Mononuclear cell (primary cell): ENCODE results near the gene ADAM19. TPM values are rescaled to one million over a fixed set of nuclear protein-coding genes. Genes with fewer than 3 reads are reported as not detected.

Experiments
- H3K27me3 ChIP-seq: 2 replicates; pipeline ENCODE4 v1.6.0; 2011; ENCODE audit warnings: low read length, control low read depth; ENCODE audit not compliant: insufficient read depth
- H3K4me1 ChIP-seq: 2 replicates; pipeline ENCODE4 v1.5.1; 2011; ENCODE audit warnings: mild to moderate bottlenecking, low read length, control low read depth; ENCODE audit not compliant: insufficient read depth
- H3K4me3 ChIP-seq: 2 replicates; pipeline ENCODE4 v1.5.1; 2011; ENCODE audit warnings: mild to moderate bottlenecking, low read length, moderate library complexity
- H3K9me3 ChIP-seq: 2 replicates; pipeline ENCODE4 v1.5.1; 2011; ENCODE audit warnings: low read depth, mild to moderate bottlenecking, control low read depth, low read length
- total RNA-seq: library from RNA; depleted of rRNA; stranded (reverse); fragments of >200 nt; gene quantifications from one replicate; pipeline ENCODE4 v1.2.3, GENCODE V29; 2012

ADAM19 gene
- total RNA-seq, 1 donor, result 17.7 TPM

- Histone ChIP-seq H3K4me3 (no peak overlapping the region), H3K4me1 (peaks cover 38% of the 10 kb centered on the region), H3K9me3 (no peaks in the 10 kb centered on the region), H3K27me3 (no peaks in the 10 kb centered on the region)
Measured at GRCh38 chr5:157578079-157578780, 2.7 kb upstream of the ADAM19 start.

GRCh38 chr5:157576678-157577077, 1.1 kb upstream of the ADAM19 start:
- Histone ChIP-seq H3K27me3 (no peaks in the 10 kb centered on the region), H3K4me3 (no peak overlapping the region), H3K4me1 (peaks cover 47% of the 10 kb centered on the region), H3K9me3 (no peaks in the 10 kb centered on the region)

DNA sequence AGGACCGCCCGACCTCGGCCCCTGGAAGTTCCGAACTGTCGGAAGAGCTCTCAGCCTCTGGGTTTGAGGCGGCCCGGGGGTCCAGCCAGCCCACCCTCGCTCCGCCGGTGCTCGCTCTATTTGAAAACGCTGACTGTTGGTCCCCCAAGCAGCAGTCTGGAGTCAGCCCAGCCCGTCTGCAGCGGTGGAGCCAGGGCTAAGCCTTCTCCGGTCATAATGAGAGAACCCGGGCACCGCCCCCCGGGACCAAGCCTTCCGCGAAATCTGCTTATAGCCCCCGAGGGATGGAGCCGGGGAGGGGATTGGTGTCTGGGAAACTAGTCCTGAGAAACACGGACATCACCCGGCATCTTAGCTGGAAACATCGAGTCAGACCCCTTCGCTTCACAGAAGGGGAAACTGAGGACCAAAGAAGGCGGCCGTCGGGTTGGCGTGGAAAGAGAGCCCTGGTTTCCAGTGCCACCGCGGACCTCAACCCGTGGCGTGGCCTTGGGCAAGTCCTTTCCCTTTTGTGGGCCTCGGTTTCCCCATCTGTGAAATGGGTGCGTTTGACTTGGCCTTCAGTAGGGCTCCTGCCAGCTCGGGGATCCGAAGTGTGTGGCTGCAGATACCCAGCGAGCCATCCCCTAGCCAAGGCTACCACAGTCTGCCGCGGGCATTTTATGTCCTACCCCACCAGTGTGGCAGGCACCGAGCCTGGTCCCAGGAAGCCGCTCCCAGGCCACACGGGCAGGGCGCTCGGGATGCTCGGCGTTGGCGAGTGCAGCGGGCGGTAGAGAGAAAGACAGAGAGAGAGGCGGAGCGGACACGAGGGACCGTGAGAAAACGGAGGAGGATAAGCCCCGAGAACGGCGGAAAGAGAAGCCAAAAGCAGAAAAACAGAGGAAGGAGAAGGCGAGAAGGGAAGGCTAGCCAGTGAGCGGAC, 857 bp downstream of the ADAM19 start:
- H3K27me3 ChIP-seq, result no peaks in the 10 kb centered on the region
- no peaks in the 10 kb centered on the region for H3K9me3 ChIP-seq
- H3K4me3 ChIP-seq, result peak overlapping the region; percentile 73
- peaks cover 61% of the 10 kb centered on the region for H3K4me1 ChIP-seq

DNA sequence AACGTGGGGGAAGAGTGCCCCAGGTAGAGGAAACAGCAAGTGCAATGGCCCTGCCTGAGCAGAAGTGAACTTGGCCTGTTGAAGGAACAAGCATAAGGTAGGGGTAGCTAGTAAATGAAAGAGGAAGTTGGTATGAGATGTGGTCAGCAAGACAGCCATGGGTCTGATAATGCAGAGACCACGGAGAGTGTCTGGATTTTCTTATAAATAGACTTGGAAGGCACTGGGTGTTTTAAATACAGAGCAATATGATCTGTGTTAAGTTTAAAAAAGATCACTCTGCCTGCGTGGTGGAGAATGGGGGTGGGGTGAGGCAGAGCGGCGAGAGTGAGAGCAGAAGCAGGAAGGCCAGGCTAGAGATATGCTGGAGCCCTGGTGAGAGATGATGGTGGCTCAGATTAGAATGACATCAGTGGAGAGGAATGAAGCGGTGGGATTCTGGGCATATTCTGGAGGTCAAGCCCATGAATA, 4.2 kb downstream of the ADAM19 start:
- H3K4me3 ChIP-seq, result no peak overlapping the region
- no peaks in the 10 kb centered on the region for H3K27me3 ChIP-seq
- H3K4me1 ChIP-seq, result peaks cover 88% of the 10 kb centered on the region
- no peaks in the 10 kb centered on the region for H3K9me3 ChIP-seq

DNA sequence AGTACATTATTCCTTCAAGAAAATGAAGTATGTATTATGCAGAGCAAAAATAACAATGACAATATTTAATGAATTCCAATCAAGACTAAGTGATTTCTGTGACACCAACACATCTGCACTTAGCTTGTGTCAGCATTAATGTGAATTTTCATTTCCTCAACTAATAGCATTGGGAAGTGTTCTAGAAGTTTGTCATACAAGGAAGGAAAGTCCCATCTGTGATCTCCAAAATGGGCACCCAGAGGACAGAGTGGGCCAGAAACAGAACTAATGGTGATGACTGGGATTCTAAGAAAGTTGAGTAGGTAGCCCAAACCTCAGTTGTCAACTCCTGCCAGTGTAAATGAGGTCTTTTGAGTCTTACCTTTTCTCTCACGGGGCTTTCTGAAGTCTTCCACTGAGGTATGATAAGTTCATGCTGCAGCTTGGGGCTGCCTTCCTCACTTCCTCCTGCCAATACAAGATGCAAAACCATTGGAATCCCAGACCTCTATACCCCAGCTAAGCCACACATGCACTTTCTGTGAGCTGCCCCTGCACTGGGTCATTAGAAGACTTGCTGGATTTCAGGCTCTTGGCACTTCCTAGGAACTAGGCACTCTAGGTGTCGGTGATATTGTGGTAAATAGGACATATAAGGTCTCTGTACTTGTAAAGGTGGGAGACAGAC, 4.9 kb downstream of the ADAM19 start:
- Histone ChIP-seq H3K4me1 (peaks cover 86% of the 10 kb centered on the region), H3K4me3 (no peak overlapping the region), H3K9me3 (no peaks in the 10 kb centered on the region), H3K27me3 (no peaks in the 10 kb centered on the region)

DNA sequence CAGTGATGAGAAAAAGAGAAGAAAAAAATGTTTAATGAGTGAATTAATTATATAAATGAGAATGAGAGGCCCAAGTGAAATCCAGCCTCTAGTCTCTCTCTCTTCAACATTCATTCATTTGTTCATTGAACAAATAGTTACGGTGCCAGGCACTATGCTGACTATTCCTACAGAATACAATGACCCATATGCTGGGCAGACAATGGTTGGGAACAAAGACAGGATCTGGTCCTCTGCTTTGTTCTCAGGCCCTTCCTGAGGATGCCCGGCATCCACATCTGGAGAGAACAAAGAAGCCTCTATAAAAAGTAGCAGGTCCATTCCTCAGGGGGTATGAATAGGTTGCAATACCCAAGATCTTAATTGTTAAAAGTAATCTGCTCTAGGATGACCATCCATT, 6.9 kb downstream of the ADAM19 start:
- Histone ChIP-seq H3K4me3 (no peak overlapping the region), H3K27me3 (no peaks in the 10 kb centered on the region), H3K4me1 (peaks cover 95% of the 10 kb centered on the region), H3K9me3 (no peaks in the 10 kb centered on the region)

DNA sequence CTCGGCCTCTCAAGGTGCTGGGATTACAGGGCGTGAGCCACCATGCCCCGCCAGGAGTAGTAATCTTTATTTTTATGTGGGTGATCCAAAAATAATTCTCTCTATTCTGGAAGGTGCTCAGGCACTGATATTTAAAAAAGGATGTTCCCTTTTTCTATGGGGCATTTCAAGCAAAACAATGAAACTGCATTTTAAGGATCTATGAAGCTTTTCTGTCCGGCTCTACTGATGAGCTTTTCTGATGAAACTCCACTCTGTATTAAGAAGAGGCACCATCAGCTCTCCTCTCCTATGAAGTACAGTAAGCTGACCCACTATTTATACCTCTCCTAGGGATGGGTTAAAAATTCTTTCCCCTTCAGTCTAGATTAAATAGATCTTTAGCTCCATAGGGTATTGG, 7.4 kb downstream of the ADAM19 start:
- H3K4me1 ChIP-seq, result peaks cover 95% of the 10 kb centered on the region
- no peaks in the 10 kb centered on the region for H3K27me3 ChIP-seq
- no peaks in the 10 kb centered on the region for H3K9me3 ChIP-seq
- no peak overlapping the region for H3K4me3 ChIP-seq

DNA sequence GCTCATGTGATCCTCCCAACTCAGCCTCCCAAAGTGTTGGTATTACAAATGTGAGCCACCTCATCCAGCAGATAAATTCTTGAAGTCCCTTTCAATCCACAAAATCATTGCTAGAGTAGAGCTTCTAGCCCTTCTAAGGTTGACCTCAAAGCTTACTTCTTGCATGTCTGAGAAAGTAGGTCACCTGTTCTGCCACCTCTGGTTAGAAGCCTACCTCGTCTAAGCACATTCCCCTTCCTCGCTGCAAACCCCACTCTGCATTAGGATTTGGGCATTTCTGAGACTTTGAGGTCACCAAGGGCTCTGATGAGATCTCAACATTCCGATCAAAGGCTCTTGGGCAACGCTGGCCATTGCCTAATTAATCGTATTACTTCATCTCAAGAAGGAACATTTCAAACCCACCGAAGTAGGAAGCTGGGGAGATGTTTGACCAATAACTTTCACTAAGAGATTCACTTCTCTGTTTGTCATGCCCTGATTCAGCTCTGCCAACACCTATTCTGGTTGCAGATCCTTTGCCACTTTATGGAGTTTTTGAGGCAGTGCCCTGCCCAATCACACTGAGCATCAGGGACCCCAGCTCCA, 8.6 kb downstream of the ADAM19 start:
- no peaks in the 10 kb centered on the region for H3K9me3 ChIP-seq
- peaks cover 97% of the 10 kb centered on the region for H3K4me1 ChIP-seq
- H3K4me3 ChIP-seq, result no peak overlapping the region
- no peaks in the 10 kb centered on the region for H3K27me3 ChIP-seq

DNA sequence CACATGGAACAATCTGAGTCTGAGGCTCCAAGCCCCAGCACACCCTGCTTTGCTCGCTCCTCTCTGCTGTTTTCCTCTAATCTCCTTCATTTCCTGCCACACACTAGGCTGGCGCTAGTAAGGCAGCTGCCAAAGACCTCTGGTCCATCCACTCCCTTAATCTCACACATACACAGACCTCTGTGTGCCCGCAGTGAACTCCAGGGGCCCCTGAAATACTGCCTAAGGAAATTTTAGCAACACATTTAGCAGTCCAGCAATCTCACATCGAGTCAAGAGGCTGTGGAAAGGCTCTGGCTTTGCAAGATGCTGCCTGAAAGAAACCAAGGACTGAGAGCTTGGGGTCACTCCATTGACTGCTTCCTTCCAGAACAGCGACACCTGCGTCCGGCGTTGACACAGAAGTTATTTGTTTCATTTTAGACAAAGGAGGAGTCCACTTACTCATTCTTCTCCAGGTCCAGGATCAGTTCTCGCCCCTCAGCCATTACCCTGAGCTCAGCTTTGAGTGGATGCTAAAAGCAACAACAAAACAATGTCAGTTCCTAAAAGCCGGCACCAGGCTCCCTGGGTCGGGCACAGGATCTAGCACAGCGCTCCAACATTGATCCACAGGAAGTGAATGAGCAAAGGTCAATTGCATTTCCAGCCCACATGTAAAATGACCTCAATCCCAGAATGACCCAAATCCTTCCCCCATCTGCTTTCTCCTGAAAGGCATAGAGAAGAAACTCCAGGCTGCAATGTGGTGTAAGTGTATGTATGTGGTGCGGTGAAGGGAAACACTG, 11.5 kb downstream of the ADAM19 start:
- Histone ChIP-seq H3K27me3 (no peaks in the 10 kb centered on the region), H3K4me1 (peaks cover 96% of the 10 kb centered on the region), H3K9me3 (no peaks in the 10 kb centered on the region), H3K4me3 (no peak overlapping the region)

DNA sequence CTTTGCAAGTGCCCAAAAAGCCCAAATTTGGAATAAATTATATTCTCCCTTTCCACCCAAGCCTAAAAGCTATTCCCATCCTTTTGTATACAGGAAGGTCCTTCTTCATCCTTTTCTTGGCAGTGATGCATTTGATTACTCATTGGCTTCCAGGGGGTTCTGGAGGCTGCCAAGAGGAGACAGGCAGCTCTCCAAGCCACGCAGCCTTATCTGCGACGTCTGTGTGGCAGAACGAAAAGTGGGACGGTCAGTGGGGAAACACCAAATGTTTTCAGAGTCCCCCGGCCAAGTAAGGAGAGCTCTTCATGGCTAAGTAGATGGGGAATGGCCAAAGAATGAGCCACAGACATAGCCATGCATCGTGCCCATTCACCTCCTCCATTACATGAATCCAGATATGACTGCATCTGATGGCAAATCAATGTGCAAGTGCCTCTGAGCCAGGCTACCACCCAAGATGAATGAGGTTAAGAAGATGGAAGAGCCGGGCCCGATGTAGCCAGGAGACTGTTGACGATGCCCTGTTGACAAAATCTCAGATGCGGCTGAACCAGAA, 12.1 kb downstream of the ADAM19 start:
- no peaks in the 10 kb centered on the region for H3K9me3 ChIP-seq
- H3K4me1 ChIP-seq, result peaks cover 96% of the 10 kb centered on the region
- H3K4me3 ChIP-seq, result no peak overlapping the region
- no peaks in the 10 kb centered on the region for H3K27me3 ChIP-seq

DNA sequence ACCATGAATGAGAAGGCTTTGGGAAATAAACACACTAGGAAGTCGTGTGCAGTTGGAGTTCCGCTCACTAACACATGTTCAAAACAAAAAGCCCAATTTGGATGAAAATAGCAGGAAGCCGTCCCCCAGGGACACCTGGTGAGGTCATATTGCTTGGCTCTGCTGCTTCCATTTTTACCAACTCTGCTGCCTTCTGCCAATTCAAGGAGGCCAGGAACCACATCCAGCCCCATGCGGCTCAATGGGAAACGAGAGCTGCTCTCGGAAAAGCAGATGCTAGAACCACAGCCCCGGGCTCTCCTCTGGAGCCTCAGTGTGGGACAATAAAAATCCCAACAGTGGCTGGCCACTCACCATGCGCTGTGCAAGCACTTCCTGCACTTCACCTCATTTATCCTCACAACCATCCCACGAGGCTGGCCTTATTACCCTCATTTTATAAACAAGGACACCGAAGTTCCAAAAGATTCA, 13.4 kb downstream of the ADAM19 start:
- Histone ChIP-seq H3K27me3 (no peaks in the 10 kb centered on the region), H3K9me3 (no peaks in the 10 kb centered on the region), H3K4me1 (peaks cover 96% of the 10 kb centered on the region), H3K4me3 (no peak overlapping the region)

DNA sequence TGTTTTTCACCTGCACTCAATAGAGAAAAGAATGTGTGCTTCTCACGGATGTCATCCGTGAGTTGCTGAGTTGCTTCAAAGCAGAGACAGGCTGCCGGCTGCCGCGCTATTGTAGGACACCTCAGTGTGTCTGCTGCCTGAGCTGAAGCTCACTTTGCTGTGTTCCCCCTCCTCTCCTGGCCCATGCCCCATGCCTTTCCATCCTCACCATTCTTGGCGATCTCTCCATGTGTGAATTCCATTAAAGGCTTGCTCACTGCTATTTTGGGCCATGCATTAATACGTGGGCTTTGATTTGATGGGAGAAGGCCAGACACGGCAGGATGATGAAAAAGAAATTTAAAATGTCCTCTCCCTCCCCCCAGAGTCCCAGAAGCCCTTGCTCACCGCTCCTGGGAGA, 14.5 kb downstream of the ADAM19 start:
- Histone ChIP-seq H3K4me3 (no peak overlapping the region), H3K27me3 (no peaks in the 10 kb centered on the region), H3K4me1 (peaks cover 97% of the 10 kb centered on the region), H3K9me3 (no peaks in the 10 kb centered on the region)

DNA sequence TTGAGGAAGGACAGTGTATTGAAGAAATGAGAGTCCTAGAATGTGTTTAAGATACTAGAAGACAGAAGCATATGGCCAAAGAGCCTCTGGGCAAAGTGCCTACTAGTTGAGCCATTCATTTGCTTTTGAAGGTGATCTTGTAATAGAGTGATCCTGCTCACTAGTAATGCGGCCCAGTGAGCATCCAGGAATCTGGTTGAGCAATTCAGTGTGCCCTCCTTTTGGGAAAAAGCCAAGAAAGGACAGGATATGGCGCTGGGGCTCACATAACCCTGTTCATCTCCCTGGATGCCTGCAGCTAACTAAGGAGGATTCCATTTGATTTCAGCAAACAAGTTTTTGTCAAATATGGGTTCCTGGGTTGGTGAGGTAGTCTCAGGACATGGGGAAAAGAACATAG, 16.3 kb downstream of the ADAM19 start:
- H3K27me3 ChIP-seq, result no peaks in the 10 kb centered on the region
- no peak overlapping the region for H3K4me3 ChIP-seq
- H3K9me3 ChIP-seq, result no peaks in the 10 kb centered on the region
- peaks cover 99% of the 10 kb centered on the region for H3K4me1 ChIP-seq

DNA sequence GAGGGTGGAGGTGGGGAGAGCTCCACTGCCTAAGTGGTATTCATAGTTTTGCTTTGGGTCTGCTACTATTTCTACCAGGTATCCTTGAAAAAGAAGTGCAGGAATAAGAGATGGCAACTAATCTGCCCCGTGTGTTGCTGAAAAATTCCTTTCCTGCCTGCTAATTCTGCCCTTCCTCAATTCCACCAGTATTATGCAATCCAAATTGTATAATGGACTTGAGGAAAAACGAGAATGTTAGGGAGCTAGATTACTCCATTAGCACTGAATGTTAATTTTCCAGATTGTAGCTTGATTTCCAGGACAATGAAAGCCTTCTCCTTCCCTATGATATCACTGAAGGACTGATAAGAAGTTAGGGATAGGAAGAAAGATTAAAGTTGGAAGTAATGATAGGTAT, 16.9 kb downstream of the ADAM19 start:
- peaks cover 97% of the 10 kb centered on the region for H3K4me1 ChIP-seq
- no peak overlapping the region for H3K4me3 ChIP-seq
- H3K27me3 ChIP-seq, result no peaks in the 10 kb centered on the region
- H3K9me3 ChIP-seq, result no peaks in the 10 kb centered on the region
